NB4 (cell line): ENCODE measurements around the gene ACACB.

Experiments used
- CTCF ChIP-seq: IDR thresholded peaks from one replicate; pipeline ENCODE4 v1.5.1; 2012; ENCODE audit warnings: low read depth, low read length
- MYC ChIP-seq: IDR thresholded peaks from 2 replicates; pipeline ENCODE4 v1.6.1; 2011; ENCODE audit warnings: low read depth, low read length
- POLR2A ChIP-seq: IDR thresholded peaks from 2 replicates; pipeline ENCODE4 v1.6.1; 2011; ENCODE audit warnings: mild to moderate bottlenecking; ENCODE audit not compliant: insufficient read length; ENCODE audit errors: extremely low read depth
- TF ChIP-seq, protein P1 (sequence below): IDR thresholded peaks from 2 replicates; pipeline ENCODE4 v1.6.1; 2011; ENCODE audit warnings: low read depth, low read length

- no peak for TF ChIP-seq CTCF
- no peak for TF ChIP-seq POLR2A
- TF ChIP-seq, protein P1, sequence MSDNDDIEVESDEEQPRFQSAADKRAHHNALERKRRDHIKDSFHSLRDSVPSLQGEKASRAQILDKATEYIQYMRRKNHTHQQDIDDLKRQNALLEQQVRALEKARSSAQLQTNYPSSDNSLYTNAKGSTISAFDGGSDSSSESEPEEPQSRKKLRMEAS: no peak
- TF ChIP-seq MYC: no peak; the same call in 1 of the 2 replicates
Observed at GRCh38 chr12:109098183-109098604, 18.2 kb upstream of the ACACB start.
